GM23338 (cell line): ENCODE results near the gene AGAP2. TPM values are rescaled to one million over a fixed set of nuclear protein-coding genes. Genes with fewer than 3 reads are reported as not detected.

Source experiments
- ATAC-seq: fragments of 200-7000 bp; cut with Tn5 transposase; 3 replicates; pipeline ENCODE4 v1.9.1; 2020
- DNase-seq: peaks from one replicate; pipeline ENCODE4 v3.0.0-alpha.2; 2015; ENCODE audit warnings: low spot score
- H2AFZ ChIP-seq: fragments of 200-600 bp; sonication (generic); 2 replicates; pipeline ENCODE4 v1.8.0; 2016; ENCODE audit warnings: antibody characterized with exemption, mild to moderate bottlenecking, moderate library complexity
- H3F3A ChIP-seq: fragments of 200-600 bp; sonication (generic); replicated peaks from 2 replicates; pipeline ENCODE4 v1.8.0; 2017; ENCODE audit warnings: antibody characterized with exemption, mixed run types, low read depth
- H3K27ac ChIP-seq: fragments of 200-600 bp; sonication (generic); 2 replicates; pipeline ENCODE4 v1.6.1; 2016; ENCODE audit warnings: low read depth
- H3K27me3 ChIP-seq: fragments of 200-600 bp; sonication (generic); 2 replicates; pipeline ENCODE4 v1.8.0; 2016; ENCODE audit warnings: mild to moderate bottlenecking, mixed run types, moderate library complexity; ENCODE audit not compliant: insufficient read depth
- H3K36me3 ChIP-seq: fragments of 200-600 bp; sonication (generic); 2 replicates; pipeline ENCODE4 v1.8.0; 2016; ENCODE audit warnings: mild to moderate bottlenecking; ENCODE audit not compliant: insufficient read depth
- H3K4me1 ChIP-seq: fragments of 200-600 bp; sonication (generic); 2 replicates; pipeline ENCODE4 v1.8.0; 2016; ENCODE audit warnings: mild to moderate bottlenecking, moderate library complexity; ENCODE audit not compliant: insufficient read depth
- H3K4me2 ChIP-seq: fragments of 200-600 bp; sonication (generic); 2 replicates; pipeline ENCODE4 v1.7.1; 2017; ENCODE audit warnings: mixed run types
- H3K4me3 ChIP-seq: fragments of 200-600 bp; sonication (generic); 2 replicates; pipeline ENCODE4 v1.6.1; 2016; ENCODE audit warnings: mixed run types
- H3K79me2 ChIP-seq: fragments of 200-600 bp; sonication (generic); replicated peaks from 2 replicates; pipeline ENCODE4 v1.8.0; 2017; ENCODE audit warnings: mild to moderate bottlenecking; ENCODE audit not compliant: insufficient read depth
- H3K9me2 ChIP-seq: fragments of 200-600 bp; sonication (generic); 2 replicates; pipeline ENCODE4 v1.8.0; 2017; ENCODE audit not compliant: insufficient read depth
- H4K20me1 ChIP-seq: fragments of 200-600 bp; sonication (generic); replicated peaks from 2 replicates; pipeline ENCODE4 v1.8.0; 2017; ENCODE audit warnings: mild to moderate bottlenecking; ENCODE audit not compliant: insufficient read depth
- H3K27ac Mint-ChIP-seq: 2 replicates; pipeline ENCODE4 v1.8.0; 2020; ENCODE audit warnings: inconsistent platforms, mild to moderate bottlenecking, moderate library complexity, mixed read lengths
- H3K27me3 Mint-ChIP-seq: 3 replicates; pipeline ENCODE4 v1.8.0; 2022; ENCODE audit warnings: low read depth, mild to moderate bottlenecking, moderate library complexity, mixed read lengths, inconsistent platforms; ENCODE audit not compliant: insufficient read depth, poor library complexity
- H3K36me3 Mint-ChIP-seq: 3 replicates; pipeline ENCODE4 v1.8.0; 2021; ENCODE audit warnings: low read depth, mild to moderate bottlenecking, inconsistent platforms, moderate library complexity, mixed read lengths
- H3K4me1 Mint-ChIP-seq: 3 replicates; pipeline ENCODE4 v1.8.0; 2020; ENCODE audit warnings: mild to moderate bottlenecking, inconsistent platforms, mixed read lengths
- H3K4me3 Mint-ChIP-seq: 3 replicates; pipeline ENCODE4 v1.8.0; 2021; ENCODE audit warnings: moderate library complexity, mild to moderate bottlenecking, inconsistent platforms, mixed read lengths
- H3K9me3 Mint-ChIP-seq: 3 replicates; pipeline ENCODE4 v1.8.0; 2020; ENCODE audit warnings: moderate library complexity, mild to moderate bottlenecking, inconsistent platforms, mixed read lengths
- CREB1 ChIP-seq: fragments of 250-450 bp; sonication (Bioruptor Pico); IDR thresholded peaks from 2 replicates; pipeline ENCODE4 v1.5.0; 2020; ENCODE audit warnings: low read depth, mild to moderate bottlenecking, moderate library complexity
- ETS1 ChIP-seq: IDR thresholded peaks from 2 replicates; pipeline ENCODE4 v1.6.1; 2016; ENCODE audit warnings: antibody characterized with exemption
- EZH2 ChIP-seq: fragments of 200-600 bp; sonication (generic); IDR thresholded peaks from one replicate; pipeline ENCODE4 v1.8.0; 2017; ENCODE audit warnings: antibody characterized with exemption, mild to moderate bottlenecking, low read depth; ENCODE audit not compliant: unreplicated experiment
- EZH2phosphoT487 ChIP-seq: fragments of 200-600 bp; sonication (generic); IDR thresholded peaks from one replicate; pipeline ENCODE4 v1.8.1; 2018; ENCODE audit warnings: antibody characterized with exemption; ENCODE audit not compliant: unreplicated experiment
- NANOG ChIP-seq: IDR thresholded peaks from 2 replicates; pipeline ENCODE4 v1.6.1; 2016; ENCODE audit warnings: antibody characterized with exemption, borderline replicate concordance
- POLR2AphosphoS5 ChIP-seq: IDR thresholded peaks from 2 replicates; pipeline ENCODE4 v1.6.1; 2016; ENCODE audit warnings: antibody characterized with exemption, low read depth
- ZNF114 ChIP-seq: fragments of 250-450 bp; sonication (Bioruptor Pico); IDR thresholded peaks from 2 replicates; pipeline ENCODE4 v1.5.0; 2020; ENCODE audit warnings: mild to moderate bottlenecking, moderate library complexity
- ZNF331 ChIP-seq: fragments of 250-450 bp; sonication (Bioruptor Pico); IDR thresholded peaks from 2 replicates; pipeline ENCODE4 v1.5.0; 2020; ENCODE audit warnings: low read depth, mild to moderate bottlenecking, moderate library complexity
- polyA plus RNA-seq: library from polyadenylated mRNA; unstranded; fragments of >200 nt; fragmentation: Nextera tagmentation; extraction: Ambion mirVana; gene quantifications from 2 replicates; pipeline ENCODE4 v1.2.1, GENCODE V29; 2016
- total RNA-seq: library from RNA; depleted of rRNA; stranded (reverse); fragments of >200 nt; shearing (Covaris generic); gene quantifications from 2 replicates; pipeline ENCODE4 v1.2.3, GENCODE V29; 2014
- TF ChIP-seq, protein P1 (sequence below): IDR thresholded peaks from one replicate; pipeline ENCODE4 v1.6.1; 2018; ENCODE audit warnings: antibody characterized with exemption; ENCODE audit not compliant: unreplicated experiment

AGAP2 gene
- total and polyA plus RNA-seq, 2 experiments from 2014 or later: 0.36 to 1.3 TPM

GRCh38 chr12:57744777-57745484, 6.4 kb upstream of the AGAP2 start, which contains the start of gene TSPAN31:
TSPAN31 (plus strand) TSS chr12:57745039; CDS start chr12:57745155, 116 bp downstream.
- ATAC-seq (peak; percentile 89), DNase-seq (peak; percentile 99)
- Mint-ChIP-seq H3K27ac (peak within 1 kb of the TSS; percentile 99), H3K9me3 (no peaks in the 10 kb centered on the region; the same call in 2 of the 3 replicates), H3K4me3 (peak within 1 kb of the TSS; percentile 93), H3K27me3 (peaks cover 39% of the 10 kb centered on the region), H3K36me3 (peaks cover 42% of the 10 kb centered on the region), H3K4me1 (peaks cover 13% of the 10 kb centered on the region)
- Histone ChIP-seq H3K9me2 (no peaks in the 10 kb centered on the region), H3K4me3 (peak within 1 kb of the TSS; percentile 67), H3K4me2 (peak within 1 kb of the TSS; percentile 80), H3K36me3 (peaks cover 19% of the 10 kb centered on the region), H3K4me1 (peaks cover 3% of the 10 kb centered on the region; the same call in 1 of the 2 replicates), H3K27ac (peak within 1 kb of the TSS; percentile 91), H4K20me1 (no peaks in the 10 kb centered on the region; the same call in 1 of the 2 replicates), H3F3A (peaks cover 35% of the 10 kb centered on the region), H2AFZ (no peak within 1 kb of the TSS), H3K27me3 (peaks cover 40% of the 10 kb centered on the region), H3K79me2 (peaks cover 6% of the 10 kb centered on the region; the same call in 1 of the 2 replicates)
- TF ChIP-seq, protein P1, sequence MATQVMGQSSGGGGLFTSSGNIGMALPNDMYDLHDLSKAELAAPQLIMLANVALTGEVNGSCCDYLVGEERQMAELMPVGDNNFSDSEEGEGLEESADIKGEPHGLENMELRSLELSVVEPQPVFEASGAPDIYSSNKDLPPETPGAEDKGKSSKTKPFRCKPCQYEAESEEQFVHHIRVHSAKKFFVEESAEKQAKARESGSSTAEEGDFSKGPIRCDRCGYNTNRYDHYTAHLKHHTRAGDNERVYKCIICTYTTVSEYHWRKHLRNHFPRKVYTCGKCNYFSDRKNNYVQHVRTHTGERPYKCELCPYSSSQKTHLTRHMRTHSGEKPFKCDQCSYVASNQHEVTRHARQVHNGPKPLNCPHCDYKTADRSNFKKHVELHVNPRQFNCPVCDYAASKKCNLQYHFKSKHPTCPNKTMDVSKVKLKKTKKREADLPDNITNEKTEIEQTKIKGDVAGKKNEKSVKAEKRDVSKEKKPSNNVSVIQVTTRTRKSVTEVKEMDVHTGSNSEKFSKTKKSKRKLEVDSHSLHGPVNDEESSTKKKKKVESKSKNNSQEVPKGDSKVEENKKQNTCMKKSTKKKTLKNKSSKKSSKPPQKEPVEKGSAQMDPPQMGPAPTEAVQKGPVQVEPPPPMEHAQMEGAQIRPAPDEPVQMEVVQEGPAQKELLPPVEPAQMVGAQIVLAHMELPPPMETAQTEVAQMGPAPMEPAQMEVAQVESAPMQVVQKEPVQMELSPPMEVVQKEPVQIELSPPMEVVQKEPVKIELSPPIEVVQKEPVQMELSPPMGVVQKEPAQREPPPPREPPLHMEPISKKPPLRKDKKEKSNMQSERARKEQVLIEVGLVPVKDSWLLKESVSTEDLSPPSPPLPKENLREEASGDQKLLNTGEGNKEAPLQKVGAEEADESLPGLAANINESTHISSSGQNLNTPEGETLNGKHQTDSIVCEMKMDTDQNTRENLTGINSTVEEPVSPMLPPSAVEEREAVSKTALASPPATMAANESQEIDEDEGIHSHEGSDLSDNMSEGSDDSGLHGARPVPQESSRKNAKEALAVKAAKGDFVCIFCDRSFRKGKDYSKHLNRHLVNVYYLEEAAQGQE: no peak
- TF ChIP-seq EZH2phosphoT487 (no peak), POLR2AphosphoS5 (peak; percentile 67), ZNF331 (no peak), NANOG (no peak), ETS1 (peak; percentile 62; the same call in 1 of the 2 replicates), CREB1 (peak; percentile 55), ZNF114 (CRISPR knock-in tag) (no peak), EZH2 (no peak)

DNA sequence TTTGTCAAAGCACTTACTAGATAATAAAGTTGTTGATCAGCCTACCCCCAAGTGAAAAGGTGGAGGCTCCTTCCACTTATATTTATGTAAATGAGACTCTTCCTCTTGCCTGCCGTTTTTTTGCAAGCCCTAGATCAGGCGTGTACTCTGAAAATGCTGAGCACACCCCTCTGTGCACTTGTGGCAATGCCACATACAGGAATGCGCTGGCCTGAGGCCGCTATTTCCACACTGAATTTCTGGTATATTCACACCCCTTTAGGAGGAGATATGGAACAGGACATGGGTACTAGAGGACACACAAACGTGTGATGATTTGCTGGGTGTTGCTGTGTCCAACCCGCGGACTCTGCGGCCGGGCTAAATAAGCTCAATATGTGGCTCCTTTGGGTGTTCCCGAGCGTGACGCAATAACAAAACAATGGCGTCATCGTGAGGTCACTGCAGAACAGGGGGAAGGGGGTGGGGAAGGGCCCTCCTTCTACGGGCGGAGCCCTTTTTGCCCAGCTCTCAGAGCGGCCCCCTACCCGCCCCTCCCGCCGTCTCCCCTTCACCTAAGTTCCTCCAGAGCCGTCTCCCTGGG, 5.7 kb upstream of the AGAP2 start:
- Histone ChIP-seq H3K27me3 (peaks cover 47% of the 10 kb centered on the region), H3K9me2 (no peaks in the 10 kb centered on the region), H3K4me2 (peak overlapping the region; percentile 80; the same call in 1 of the 2 replicates), H3K36me3 (peaks cover 19% of the 10 kb centered on the region), H3K79me2 (no peaks in the 10 kb centered on the region), H3K4me3 (peak overlapping the region; percentile 67), H4K20me1 (no peaks in the 10 kb centered on the region; the same call in 1 of the 2 replicates), H3K4me1 (peaks cover 3% of the 10 kb centered on the region; the same call in 1 of the 2 replicates), H3K27ac (peak overlapping the region; percentile 91; the same call in 1 of the 2 replicates), H3F3A (peaks cover 30% of the 10 kb centered on the region), H2AFZ (no peak overlapping the region)
- TF ChIP-seq CREB1 (peak; percentile 97), ZNF331 (no peak)
- peak overlapping the region; percentile 93 for H3K4me3 Mint-ChIP-seq
- no peak for ATAC-seq
- no peak for DNase-seq
- H3K36me3 Mint-ChIP-seq: peaks cover 36% of the 10 kb centered on the region
- H3K9me3 Mint-ChIP-seq: no peaks in the 10 kb centered on the region; the same call in 1 of the 3 replicates
- H3K27ac Mint-ChIP-seq: peak overlapping the region; percentile 99
- H3K4me1 Mint-ChIP-seq: peaks cover 16% of the 10 kb centered on the region
- H3K27me3 Mint-ChIP-seq: peaks cover 45% of the 10 kb centered on the region
